ENCODE results near the gene TAB3. TPM values are rescaled to one million over a fixed set of nuclear protein-coding genes. Genes with fewer than 3 reads are reported as not detected.

TAB3 gene
- total RNA-seq, 2 donors from 2014 or later = 34.8 to 40.6 TPM

GRCh38 chrX:30874851-30875250, 14.2 kb downstream of the TAB3 start:
- TF ChIP-seq, protein P1, sequence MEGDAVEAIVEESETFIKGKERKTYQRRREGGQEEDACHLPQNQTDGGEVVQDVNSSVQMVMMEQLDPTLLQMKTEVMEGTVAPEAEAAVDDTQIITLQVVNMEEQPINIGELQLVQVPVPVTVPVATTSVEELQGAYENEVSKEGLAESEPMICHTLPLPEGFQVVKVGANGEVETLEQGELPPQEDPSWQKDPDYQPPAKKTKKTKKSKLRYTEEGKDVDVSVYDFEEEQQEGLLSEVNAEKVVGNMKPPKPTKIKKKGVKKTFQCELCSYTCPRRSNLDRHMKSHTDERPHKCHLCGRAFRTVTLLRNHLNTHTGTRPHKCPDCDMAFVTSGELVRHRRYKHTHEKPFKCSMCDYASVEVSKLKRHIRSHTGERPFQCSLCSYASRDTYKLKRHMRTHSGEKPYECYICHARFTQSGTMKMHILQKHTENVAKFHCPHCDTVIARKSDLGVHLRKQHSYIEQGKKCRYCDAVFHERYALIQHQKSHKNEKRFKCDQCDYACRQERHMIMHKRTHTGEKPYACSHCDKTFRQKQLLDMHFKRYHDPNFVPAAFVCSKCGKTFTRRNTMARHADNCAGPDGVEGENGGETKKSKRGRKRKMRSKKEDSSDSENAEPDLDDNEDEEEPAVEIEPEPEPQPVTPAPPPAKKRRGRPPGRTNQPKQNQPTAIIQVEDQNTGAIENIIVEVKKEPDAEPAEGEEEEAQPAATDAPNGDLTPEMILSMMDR (IDR thresholded peaks at IDR 0.05) = no peak
- ATAC-seq (ENCODE audit: insufficient number of reproducible peaks, low FRiP score, low read depth) (no peak), DNase-seq (ENCODE audit: low spot score) (no peak)
- Histone ChIP-seq H3K9me3 (no peaks in the 10 kb centered on the region), H3K36me3 (no peaks in the 10 kb centered on the region), H3K4me3 (no peak overlapping the region), H3K4me1 (ENCODE audit: control insufficient read depth in 1 of 2, low read depth in 2 of 2) (no peaks in the 10 kb centered on the region), H3K27ac (no peak overlapping the region), H3K27me3 (replicated peaks; ENCODE audit: insufficient read depth) (no peaks in the 10 kb centered on the region)

DNA sequence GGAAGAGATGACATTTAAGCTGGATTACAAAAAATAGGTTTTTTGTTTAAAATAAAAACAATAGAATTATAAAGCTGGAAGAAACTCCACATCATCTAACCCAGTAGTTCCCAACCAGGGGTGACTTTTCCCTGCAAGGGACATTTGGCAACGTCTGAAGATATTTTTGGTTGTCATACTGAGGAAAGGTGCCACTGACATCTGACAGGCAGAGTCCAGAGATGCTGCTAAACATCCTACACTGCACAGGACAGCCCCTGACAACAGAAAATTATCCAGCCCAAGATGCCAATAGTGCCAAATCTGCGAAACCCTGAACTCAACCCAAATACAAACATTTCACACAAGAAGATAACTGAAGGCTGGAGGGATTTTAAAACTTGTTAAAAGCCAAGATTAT, 18.5 kb downstream of the TAB3 start:
- ATAC-seq (ENCODE audit: insufficient number of reproducible peaks, low FRiP score, low read depth) (no peak), DNase-seq (ENCODE audit: low spot score) (no peak)
- Histone ChIP-seq H3K27ac (no peak overlapping the region), H3K9me3 (no peaks in the 10 kb centered on the region), H3K4me3 (no peak overlapping the region), H3K4me1 (ENCODE audit: control insufficient read depth in 1 of 2, low read depth in 2 of 2) (no peaks in the 10 kb centered on the region), H3K27me3 (replicated peaks; ENCODE audit: insufficient read depth) (no peaks in the 10 kb centered on the region), H3K36me3 (no peaks in the 10 kb centered on the region)
- TF ChIP-seq, protein P1 (IDR thresholded peaks at IDR 0.05) = no peak

DNA sequence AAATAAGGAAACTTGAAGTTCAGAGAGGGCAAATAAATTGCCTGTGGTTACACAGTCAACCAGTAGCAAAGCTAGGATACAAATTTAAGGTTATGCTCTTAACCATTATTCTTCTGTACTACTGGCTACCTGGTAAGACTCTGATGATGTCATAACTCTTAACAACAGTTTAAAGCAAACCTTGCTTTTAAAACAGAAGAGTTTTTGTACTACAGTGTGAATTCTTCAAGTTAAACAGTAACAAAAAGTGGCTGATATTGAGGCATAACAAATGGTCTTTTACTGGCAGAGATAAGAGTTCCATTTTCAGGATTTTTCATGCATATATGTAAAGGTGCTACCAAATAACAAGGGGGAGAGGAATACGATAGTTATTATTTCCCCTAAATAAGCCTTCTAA, 23.4 kb downstream of the TAB3 start:
- no peaks in the 10 kb centered on the region for H3K27me3 ChIP-seq (replicated peaks; ENCODE audit: insufficient read depth)
- H3K4me1 ChIP-seq (ENCODE audit: control insufficient read depth in 1 of 2, low read depth in 2 of 2) = no peaks in the 10 kb centered on the region
- no peak for ATAC-seq (ENCODE audit: insufficient number of reproducible peaks, low FRiP score, low read depth)

GRCh38 chrX:30865015-30865414, 24.0 kb downstream of the TAB3 start:
- Histone ChIP-seq H3K4me1 (ENCODE audit: control insufficient read depth in 1 of 2, low read depth in 2 of 2) (no peaks in the 10 kb centered on the region), H3K9me3 (no peaks in the 10 kb centered on the region), H3K36me3 (no peaks in the 10 kb centered on the region), H3K4me3 (no peak overlapping the region), H3K27ac (no peak overlapping the region), H3K27me3 (replicated peaks; ENCODE audit: insufficient read depth) (no peaks in the 10 kb centered on the region)
- ATAC-seq (ENCODE audit: insufficient number of reproducible peaks, low FRiP score, low read depth) (no peak), DNase-seq (ENCODE audit: low spot score) (no peak)
- TF ChIP-seq, protein P1 (IDR thresholded peaks at IDR 0.05) = no peak

More for the DNA sequence above, 23.4 kb downstream of the TAB3 start:
- H3K27ac ChIP-seq = no peak overlapping the region
- no peak for DNase-seq (ENCODE audit: low spot score)
- H3K9me3 ChIP-seq = no peaks in the 10 kb centered on the region
- H3K36me3 ChIP-seq = no peaks in the 10 kb centered on the region
- TF ChIP-seq, protein P1 (IDR thresholded peaks at IDR 0.05) = no peak
- H3K4me3 ChIP-seq = no peak overlapping the region

DNA sequence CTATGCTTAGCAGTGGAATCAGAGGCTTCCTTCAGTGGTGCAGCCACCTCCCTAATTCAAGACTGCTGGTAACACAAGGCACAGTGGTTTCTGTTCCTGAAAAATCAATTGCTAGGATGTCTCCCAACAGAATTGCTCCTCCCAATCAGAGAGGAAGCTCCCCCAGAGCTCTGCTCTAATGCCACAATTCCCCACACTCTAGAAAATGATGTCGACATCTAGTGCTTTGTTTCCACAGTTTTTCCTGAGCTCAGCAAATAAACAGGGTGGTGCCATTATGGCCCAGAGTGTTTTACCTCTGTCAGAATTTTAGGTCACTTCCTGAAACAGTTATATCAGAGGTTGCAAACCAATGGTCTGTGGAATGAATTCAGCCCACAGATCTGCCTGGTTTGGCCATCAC, 24.7 kb downstream of the TAB3 start:
- Histone ChIP-seq H3K4me3 (no peak overlapping the region), H3K9me3 (no peaks in the 10 kb centered on the region), H3K4me1 (ENCODE audit: control insufficient read depth in 1 of 2, low read depth in 2 of 2) (no peaks in the 10 kb centered on the region), H3K27ac (no peak overlapping the region), H3K27me3 (replicated peaks; ENCODE audit: insufficient read depth) (no peaks in the 10 kb centered on the region), H3K36me3 (no peaks in the 10 kb centered on the region)
- TF ChIP-seq, protein P1 (IDR thresholded peaks at IDR 0.05) = no peak
- no peak for ATAC-seq (ENCODE audit: insufficient number of reproducible peaks, low FRiP score, low read depth)
- DNase-seq (ENCODE audit: low spot score) = no peak
